ENCODE data around the gene METTL23. TPM values are rescaled to one million over a fixed set of nuclear protein-coding genes. Genes with fewer than 3 reads are reported as not detected.

METTL23 gene, protein sequence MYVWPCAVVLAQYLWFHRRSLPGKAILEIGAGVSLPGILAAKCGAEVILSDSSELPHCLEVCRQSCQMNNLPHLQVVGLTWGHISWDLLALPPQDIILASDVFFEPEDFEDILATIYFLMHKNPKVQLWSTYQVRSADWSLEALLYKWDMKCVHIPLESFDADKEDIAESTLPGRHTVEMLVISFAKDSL
- 10 to 100 TPM; 19.2 to 52.6 (median 25.1) TPM for total RNA-seq

DNA sequence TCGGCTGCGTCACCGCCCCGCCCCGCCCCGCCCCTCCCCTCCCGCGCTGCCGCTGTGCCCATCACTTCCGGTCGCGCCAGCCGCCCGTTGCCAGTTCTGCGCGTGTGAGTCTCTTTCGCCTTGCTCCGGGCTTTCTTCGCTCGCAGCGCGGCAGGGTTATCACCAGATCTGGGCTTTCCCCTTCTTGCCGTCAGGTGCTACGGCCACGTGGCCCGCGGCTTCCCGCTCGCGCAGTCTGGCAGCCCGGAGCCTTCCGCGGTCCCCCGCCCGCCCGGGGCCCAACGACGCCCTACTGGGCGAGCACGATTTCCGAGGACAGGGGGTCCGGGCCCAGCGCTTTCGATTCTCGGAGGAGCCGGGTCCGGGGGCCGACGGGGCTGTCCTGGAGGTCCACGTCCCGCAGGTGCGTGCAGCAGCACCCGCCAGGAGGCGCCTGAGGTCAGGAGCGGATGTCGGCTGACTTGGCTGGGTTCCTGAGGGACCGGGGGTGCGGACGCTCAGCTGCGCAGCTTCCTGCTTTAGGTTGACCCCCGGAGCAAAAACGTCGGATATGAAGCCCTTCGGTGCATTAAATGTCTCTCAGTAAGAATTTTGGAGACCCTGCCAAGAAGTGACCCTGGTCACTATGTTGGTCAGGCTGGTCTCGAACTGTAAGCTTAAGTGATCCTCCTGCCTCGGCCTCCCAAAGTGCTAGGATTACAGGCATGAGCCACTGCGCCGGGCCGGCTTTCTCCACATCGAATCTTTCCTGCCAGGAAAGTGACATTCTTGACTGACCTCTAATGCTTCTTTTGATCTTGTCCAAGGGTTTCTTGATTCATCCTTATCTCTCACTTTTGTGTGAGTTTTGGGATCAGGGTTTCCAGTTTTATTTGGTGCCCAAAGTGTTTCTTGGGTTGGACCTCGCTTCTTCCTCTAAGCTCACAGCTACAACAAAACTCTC is at the start of gene METTL23:
METTL23 (plus strand) TSS at position 64 of the 943 bp plus-strand sequence. CDS start 2,872 bp downstream, outside the sequence.
- Histone ChIP-seq H3K27me3 (no peaks in the 10 kb centered on the region), H3K27ac (peak within 1 kb of the TSS; percentile 96 to 100 (median 100)), H3K9me3 (no peaks in the 10 kb centered on the region), H3K4me1 (peaks cover 2 to 84% (median 31%) of the 10 kb centered on the region in 3 donors), H3K36me3 (peaks cover 0 to 51% of the 10 kb centered on the region in 2 donors), H3K4me3 (peak within 1 kb of the TSS; percentile 77 to 97)
- WGBS, 2 donors (ENCODE audit: low coverage in 1 of 2) = 5 to 11% methylated on average over 7 to 8 of the region's 71 CpGs
- no peak for TF ChIP-seq EP300 (IDR thresholded peaks at IDR 0.05)
- TF ChIP-seq POLR2AphosphoS5 (IDR thresholded peaks at IDR 0.05) = peak; percentile 1
- TF ChIP-seq, protein P1, sequence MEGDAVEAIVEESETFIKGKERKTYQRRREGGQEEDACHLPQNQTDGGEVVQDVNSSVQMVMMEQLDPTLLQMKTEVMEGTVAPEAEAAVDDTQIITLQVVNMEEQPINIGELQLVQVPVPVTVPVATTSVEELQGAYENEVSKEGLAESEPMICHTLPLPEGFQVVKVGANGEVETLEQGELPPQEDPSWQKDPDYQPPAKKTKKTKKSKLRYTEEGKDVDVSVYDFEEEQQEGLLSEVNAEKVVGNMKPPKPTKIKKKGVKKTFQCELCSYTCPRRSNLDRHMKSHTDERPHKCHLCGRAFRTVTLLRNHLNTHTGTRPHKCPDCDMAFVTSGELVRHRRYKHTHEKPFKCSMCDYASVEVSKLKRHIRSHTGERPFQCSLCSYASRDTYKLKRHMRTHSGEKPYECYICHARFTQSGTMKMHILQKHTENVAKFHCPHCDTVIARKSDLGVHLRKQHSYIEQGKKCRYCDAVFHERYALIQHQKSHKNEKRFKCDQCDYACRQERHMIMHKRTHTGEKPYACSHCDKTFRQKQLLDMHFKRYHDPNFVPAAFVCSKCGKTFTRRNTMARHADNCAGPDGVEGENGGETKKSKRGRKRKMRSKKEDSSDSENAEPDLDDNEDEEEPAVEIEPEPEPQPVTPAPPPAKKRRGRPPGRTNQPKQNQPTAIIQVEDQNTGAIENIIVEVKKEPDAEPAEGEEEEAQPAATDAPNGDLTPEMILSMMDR (IDR thresholded peaks at IDR 0.05) = peak in 3 of 4 experiments; percentile 79 to 87 (median 84)
- TF ChIP-seq POLR2A (IDR thresholded peaks at IDR 0.05) = no peak
- peak; percentile 68 for ATAC-seq

GRCh38 chr17:76677406-76677805 is 49.2 kb upstream of the METTL23 start:
- H3K27me3 ChIP-seq = no peaks in the 10 kb centered on the region
- peaks cover 7 to 23% (median 16%) of the 10 kb centered on the region in 3 donors for H3K4me1 ChIP-seq
- H3K9me3 ChIP-seq = no peaks in the 10 kb centered on the region
- H3K27ac ChIP-seq = no peak overlapping the region
- TF ChIP-seq EP300 (IDR thresholded peaks at IDR 0.05) (no peak), POLR2AphosphoS5 (IDR thresholded peaks at IDR 0.05) (no peak), POLR2A (IDR thresholded peaks at IDR 0.05) (no peak)
- TF ChIP-seq, protein P1 (IDR thresholded peaks at IDR 0.05) = no peak
- no peak for ATAC-seq
- no peak overlapping the region for H3K4me3 ChIP-seq
- WGBS, 2 donors (ENCODE audit: low coverage in 1 of 2) = 70 to 80% methylated on average over 14 to 16 of the region's 16 CpGs
- H3K36me3 ChIP-seq = peaks cover 0 to 75% of the 10 kb centered on the region in 2 donors

GRCh38 chr17:76678330-76678729 is 48.3 kb upstream of the METTL23 start:
- ATAC-seq = no peak
- H3K4me1 ChIP-seq = peaks cover 6 to 27% (median 22%) of the 10 kb centered on the region in 3 donors
- H3K27ac ChIP-seq = no peak overlapping the region
- no peak overlapping the region for H3K4me3 ChIP-seq
- WGBS, 2 donors (ENCODE audit: low coverage in 1 of 2) = 67 to 89% methylated on average over 3 to 12 of the region's 12 CpGs
- no peaks in the 10 kb centered on the region for H3K9me3 ChIP-seq
- H3K27me3 ChIP-seq = no peaks in the 10 kb centered on the region
- TF ChIP-seq POLR2A (IDR thresholded peaks at IDR 0.05) (no peak), EP300 (IDR thresholded peaks at IDR 0.05) (no peak), POLR2AphosphoS5 (IDR thresholded peaks at IDR 0.05) (no peak)
- TF ChIP-seq, protein P1 (IDR thresholded peaks at IDR 0.05) = no peak
- peaks cover 0 to 84% of the 10 kb centered on the region in 2 donors for H3K36me3 ChIP-seq

DNA sequence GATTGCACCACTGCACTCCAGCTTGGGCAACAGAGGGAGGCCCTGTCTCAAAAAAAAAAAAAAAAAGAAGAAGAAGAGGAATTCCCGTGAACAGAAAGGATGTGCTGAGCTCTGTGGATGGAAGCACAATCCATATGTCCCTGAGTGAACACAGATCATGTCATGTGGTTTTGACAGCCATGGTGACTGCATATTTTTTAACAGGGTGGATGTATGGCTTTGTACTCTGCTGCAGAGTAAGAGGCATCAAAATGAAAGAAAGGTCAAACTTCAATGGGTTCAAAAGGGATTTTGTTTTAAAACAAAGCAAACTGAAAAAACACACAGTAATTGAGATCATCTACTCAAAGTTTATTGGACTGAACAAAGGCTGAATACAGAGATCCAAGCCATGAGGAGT is 47.4 kb upstream of the METTL23 start:
- no peak for ATAC-seq
- WGBS, 2 donors (ENCODE audit: low coverage in 1 of 2) = 20 to 60% methylated on average over 1 of the region's 1 CpG
- peaks cover 0 to 87% of the 10 kb centered on the region in 2 donors for H3K36me3 ChIP-seq
- peaks cover 6 to 36% (median 22%) of the 10 kb centered on the region in 3 donors for H3K4me1 ChIP-seq
- TF ChIP-seq POLR2AphosphoS5 (IDR thresholded peaks at IDR 0.05) (no peak), POLR2A (IDR thresholded peaks at IDR 0.05) (no peak), EP300 (IDR thresholded peaks at IDR 0.05) (no peak)
- TF ChIP-seq, protein P1 (IDR thresholded peaks at IDR 0.05) = no peak
- H3K27ac ChIP-seq = no peak overlapping the region
- H3K27me3 ChIP-seq = no peaks in the 10 kb centered on the region
- no peaks in the 10 kb centered on the region for H3K9me3 ChIP-seq
- no peak overlapping the region for H3K4me3 ChIP-seq
